Measurements from ENCODE around the gene SKP1.

- TF ChIP-seq POLR2A (conservative IDR thresholded peaks at IDR 0.05) (no peak), BRCA1 (IDR thresholded peaks at IDR 0.05) (no peak), BRCA1 (CRISPR knock-in tag; IDR thresholded peaks at IDR 0.05) (no peak), EZH2 (IDR thresholded peaks at IDR 0.05; ENCODE audit: borderline replicate concordance, low read depth, low read length) (no peak), SMAD2 (IDR thresholded peaks at IDR 0.05; ENCODE audit: low read depth, low read length) (no peak), SIN3A (IDR thresholded peaks at IDR 0.05; ENCODE audit: borderline replicate concordance in 2 of 2, control insufficient read depth in 1 of 2, low read depth in 2 of 2, low read length in 2 of 2) (no peak), BCLAF1 (IDR thresholded peaks at IDR 0.05; ENCODE audit: borderline replicate concordance in 1 of 2, control insufficient read depth in 1 of 2, low read depth in 2 of 2, low read length in 1 of 2) (no peak), ZNF76 (CRISPR knock-in tag; IDR thresholded peaks at IDR 0.05; ENCODE audit: borderline replicate concordance) (no peak), CTCF (IDR thresholded peaks at IDR 0.05 in 2 of 3, conservative IDR thresholded peaks at IDR 0.05 in 1 of 3; ENCODE audit: insufficient read depth in 2 of 3, low read depth in 1 of 3, low read length in 3 of 3) (no peak), PKNOX1 (IDR thresholded peaks at IDR 0.05) (no peak), TARDBP (IDR thresholded peaks at IDR 0.05) (no peak), NR2C2 (CRISPR knock-in tag; IDR thresholded peaks at IDR 0.05) (no peak), NR2C2 (tag; IDR thresholded peaks at IDR 0.05) (no peak)
Observed at GRCh38 chr5:134162592-134162991, 14.2 kb downstream of the SKP1 start.

Measured in K562 (cell line).